Measurements from ENCODE around the gene ERFL. TPM values are rescaled to one million over a fixed set of nuclear protein-coding genes. Genes with fewer than 3 reads are reported as not detected.

Gene ERFL
- total RNA-seq, 4 donors from 2014 or later = 0.27 to 1.9 (median 0.95) TPM

DNA sequence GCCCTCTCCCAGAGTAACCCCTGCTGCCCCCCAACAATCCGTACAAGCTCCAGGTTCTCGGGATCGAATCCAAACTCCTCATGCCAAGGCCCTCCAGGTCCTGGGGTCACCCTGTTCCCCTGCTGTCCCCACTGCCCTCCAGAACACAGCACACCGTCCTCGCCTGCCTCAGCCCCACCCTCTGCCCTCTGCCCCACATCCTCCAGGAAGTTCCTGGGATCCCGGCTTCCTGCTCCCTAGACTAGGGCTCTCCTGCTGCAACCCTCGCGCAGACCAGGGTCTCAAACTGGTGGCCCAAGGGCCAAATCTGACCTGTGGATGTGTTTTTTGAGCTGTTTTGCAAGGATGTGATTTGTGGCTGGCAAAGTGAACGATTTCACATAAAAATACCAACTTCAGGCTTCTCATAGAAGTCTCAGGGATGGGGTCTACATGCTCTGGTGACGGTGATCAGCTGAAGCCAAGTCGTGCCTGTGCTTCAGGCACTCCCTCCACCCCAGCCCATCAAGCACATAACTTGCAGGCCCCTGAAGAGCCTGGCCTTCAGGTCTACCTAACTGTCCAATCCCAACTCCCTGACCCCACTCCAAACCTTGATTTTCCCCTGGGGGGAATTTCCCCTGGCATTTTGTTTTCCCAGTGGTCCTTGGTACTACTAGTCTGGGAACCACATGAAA lies 29.1 kb upstream of the ERFL start:
- intact Hi-C loops (cut with DNase I; ENCODE audit: low total_unique reads) = loop anchor here (5.0 kb wide), 1 partner anchor 85 kb away; no protein-coding TSS in a partner anchor
- no peaks in the 10 kb centered on the region for H3K36me3 ChIP-seq
- TF ChIP-seq EP300 (IDR thresholded peaks at IDR 0.05; ENCODE audit: low read depth) = no peak
- peak; percentile 17 for TF ChIP-seq POLR2A (IDR thresholded peaks at IDR 0.05)
- peak in 1 of 3 donors; percentile 30 for TF ChIP-seq POLR2AphosphoS5 (IDR thresholded peaks at IDR 0.05)
- TF ChIP-seq, protein P1, sequence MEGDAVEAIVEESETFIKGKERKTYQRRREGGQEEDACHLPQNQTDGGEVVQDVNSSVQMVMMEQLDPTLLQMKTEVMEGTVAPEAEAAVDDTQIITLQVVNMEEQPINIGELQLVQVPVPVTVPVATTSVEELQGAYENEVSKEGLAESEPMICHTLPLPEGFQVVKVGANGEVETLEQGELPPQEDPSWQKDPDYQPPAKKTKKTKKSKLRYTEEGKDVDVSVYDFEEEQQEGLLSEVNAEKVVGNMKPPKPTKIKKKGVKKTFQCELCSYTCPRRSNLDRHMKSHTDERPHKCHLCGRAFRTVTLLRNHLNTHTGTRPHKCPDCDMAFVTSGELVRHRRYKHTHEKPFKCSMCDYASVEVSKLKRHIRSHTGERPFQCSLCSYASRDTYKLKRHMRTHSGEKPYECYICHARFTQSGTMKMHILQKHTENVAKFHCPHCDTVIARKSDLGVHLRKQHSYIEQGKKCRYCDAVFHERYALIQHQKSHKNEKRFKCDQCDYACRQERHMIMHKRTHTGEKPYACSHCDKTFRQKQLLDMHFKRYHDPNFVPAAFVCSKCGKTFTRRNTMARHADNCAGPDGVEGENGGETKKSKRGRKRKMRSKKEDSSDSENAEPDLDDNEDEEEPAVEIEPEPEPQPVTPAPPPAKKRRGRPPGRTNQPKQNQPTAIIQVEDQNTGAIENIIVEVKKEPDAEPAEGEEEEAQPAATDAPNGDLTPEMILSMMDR (IDR thresholded peaks at IDR 0.05) = no peak
- WGBS, 2 donors (ENCODE audit: low coverage in 1 of 2) = 40 to 68% methylated on average over 2 to 11 of the region's 11 CpGs
- DNase-seq = peak; percentile 79
- H3K27ac ChIP-seq = peak overlapping the region; percentile 95 to 97 (median 97)
- peak overlapping the region in 3 of 4 donors; percentile 9 to 37 (median 20) for H3K4me3 ChIP-seq
- no peaks in the 10 kb centered on the region for H3K27me3 ChIP-seq
- in situ Hi-C loops (cut with MboI; ENCODE audit: low pct_ligation_motif_present in 1 of 4, low pct_unique_long_range_greater_than_20kb in 1 of 4, low sequenced_read_pairs in 3 of 4) = loop anchor here in 1 of 4 donors (10.0 kb wide), 1 partner anchor 82 kb away; the partner anchor contains the start of gene CD79A
- no peaks in the 10 kb centered on the region for H3K9me3 ChIP-seq
- H3K4me1 ChIP-seq = peaks cover 10 to 31% (median 15%) of the 10 kb centered on the region in 4 donors

DNA sequence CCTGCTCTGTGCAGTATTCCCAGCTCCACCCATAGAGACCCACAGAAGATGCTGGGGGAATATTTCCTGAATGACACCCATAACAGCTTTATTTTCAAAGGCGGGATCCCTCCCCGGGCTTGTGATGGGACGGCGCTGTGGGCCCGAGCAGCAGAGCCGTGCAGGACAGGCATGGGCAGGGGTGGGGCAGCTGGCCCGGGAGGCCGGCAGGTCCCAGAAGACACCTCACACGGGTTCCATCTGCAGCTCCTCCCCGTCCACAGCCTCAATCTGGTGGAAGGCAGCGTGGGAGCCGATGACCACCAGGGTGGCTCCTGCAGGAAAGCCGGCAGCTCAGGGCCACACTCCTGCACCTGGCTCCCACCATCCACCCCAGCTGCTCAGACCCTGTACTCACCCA lies 28.4 kb upstream of the ERFL start:
- intact Hi-C loops (cut with DNase I; ENCODE audit: low total_unique reads) (loop anchor here (5.0 kb wide), 1 partner anchor 84 kb away; no protein-coding TSS in a partner anchor), in situ Hi-C loops (cut with MboI; ENCODE audit: low pct_ligation_motif_present in 1 of 4, low pct_unique_long_range_greater_than_20kb in 1 of 4, low sequenced_read_pairs in 3 of 4) (loop anchor here in 1 of 4 donors (10.0 kb wide), 1 partner anchor 82 kb away; the partner anchor contains the start of gene CD79A)
- Histone ChIP-seq H3K4me1 (peaks cover 10 to 31% (median 16%) of the 10 kb centered on the region in 4 donors), H3K27ac (peak overlapping the region; percentile 95 to 97 (median 97)), H3K36me3 (no peaks in the 10 kb centered on the region), H3K27me3 (no peaks in the 10 kb centered on the region), H3K4me3 (peak overlapping the region in 3 of 4 donors; percentile 9 to 37 (median 20)), H3K9me3 (no peaks in the 10 kb centered on the region)
- TF ChIP-seq POLR2A (IDR thresholded peaks at IDR 0.05) (no peak), EP300 (IDR thresholded peaks at IDR 0.05; ENCODE audit: low read depth) (no peak), POLR2AphosphoS5 (IDR thresholded peaks at IDR 0.05) (no peak)
- TF ChIP-seq, protein P1 (IDR thresholded peaks at IDR 0.05) = no peak
- DNase-seq = peak; percentile 50
- 64% methylated on average over 13 of the region's 13 CpGs; no CpG with 5 or more reads in 1 of the 2 donors for WGBS, 2 donors (ENCODE audit: low coverage in 1 of 2)

DNA sequence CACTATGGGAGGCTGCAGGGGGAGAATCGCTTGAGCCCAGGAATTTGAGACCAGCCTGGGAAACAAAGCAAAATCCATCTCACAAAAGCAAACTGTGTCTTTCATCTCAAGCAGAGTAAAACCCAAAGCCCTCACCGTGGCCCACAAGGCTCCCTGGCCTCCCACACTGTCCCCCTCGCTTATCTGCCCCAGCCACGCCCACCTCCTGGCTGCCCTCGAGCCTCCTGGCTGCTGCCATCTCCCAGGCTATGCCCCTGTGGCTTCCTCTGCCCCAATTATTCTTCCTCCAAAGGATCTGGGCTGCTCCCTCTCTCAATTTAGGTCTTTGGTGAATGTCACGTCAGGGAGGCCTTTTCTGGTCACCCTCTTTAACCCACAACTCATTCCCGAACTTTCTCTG lies 27.3 kb upstream of the ERFL start:
- DNase-seq = no peak
- Histone ChIP-seq H3K27me3 (no peaks in the 10 kb centered on the region), H3K27ac (peak overlapping the region in 2 of 4 donors; percentile 95 to 97), H3K9me3 (no peaks in the 10 kb centered on the region), H3K36me3 (no peaks in the 10 kb centered on the region), H3K4me3 (no peak overlapping the region), H3K4me1 (peaks cover 10 to 31% (median 18%) of the 10 kb centered on the region in 4 donors)
- WGBS, 2 donors (ENCODE audit: low coverage in 1 of 2) = 47 to 64% methylated on average over 4 to 7 of the region's 7 CpGs
- in situ Hi-C loops (cut with MboI; ENCODE audit: low pct_ligation_motif_present in 1 of 4, low pct_unique_long_range_greater_than_20kb in 1 of 4, low sequenced_read_pairs in 3 of 4) (loop anchor here in 1 of 4 donors (10.0 kb wide), 1 partner anchor 81 kb away; the partner anchor contains the start of gene CD79A), intact Hi-C loops (cut with DNase I; ENCODE audit: low total_unique reads) (loop anchor here (5.0 kb wide), 1 partner anchor 83 kb away; no protein-coding TSS in a partner anchor)
- TF ChIP-seq, protein P1 (IDR thresholded peaks at IDR 0.05) = no peak
- TF ChIP-seq POLR2A (IDR thresholded peaks at IDR 0.05) = no peak
- no peak for TF ChIP-seq EP300 (IDR thresholded peaks at IDR 0.05; ENCODE audit: low read depth)
- TF ChIP-seq POLR2AphosphoS5 (IDR thresholded peaks at IDR 0.05) = no peak

DNA sequence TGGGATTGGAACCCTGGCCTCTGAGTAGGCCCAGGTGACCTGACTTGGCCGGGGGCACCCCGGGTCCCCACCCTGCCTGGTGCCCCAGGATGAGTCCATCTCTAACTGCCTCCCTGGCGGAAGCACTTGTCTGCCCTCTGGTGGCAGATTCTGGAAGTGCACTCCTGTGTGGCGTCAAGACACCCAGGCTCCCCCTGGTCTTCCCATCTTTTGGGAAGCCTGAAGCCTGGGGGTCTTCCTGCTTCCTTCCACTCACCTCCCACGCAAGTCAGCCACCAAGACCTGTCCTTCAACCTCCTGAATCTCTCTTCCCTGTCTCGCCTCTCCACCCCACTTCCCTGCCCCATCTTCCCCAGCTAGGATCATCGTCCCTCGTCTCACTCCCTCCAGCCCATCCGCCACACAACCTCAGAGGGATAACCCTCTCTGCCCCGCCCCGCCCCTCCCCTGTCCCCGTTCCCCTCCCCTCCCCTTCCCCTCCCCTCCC lies 23.5 kb upstream of the ERFL start:
- no peaks in the 10 kb centered on the region for H3K27me3 ChIP-seq
- H3K27ac ChIP-seq = no peak overlapping the region
- WGBS, 2 donors (ENCODE audit: low coverage in 1 of 2) = 5 to 6% methylated on average over 5 to 9 of the region's 12 CpGs
- TF ChIP-seq, protein P1 (IDR thresholded peaks at IDR 0.05) = peak; percentile 96 to 100 (median 99)
- no peak for TF ChIP-seq EP300 (IDR thresholded peaks at IDR 0.05; ENCODE audit: low read depth)
- H3K9me3 ChIP-seq = no peaks in the 10 kb centered on the region
- H3K4me3 ChIP-seq = no peak overlapping the region
- DNase-seq = peak; percentile 89
- H3K36me3 ChIP-seq = no peaks in the 10 kb centered on the region
- intact Hi-C loops (cut with DNase I; ENCODE audit: low total_unique reads) = no loop called here
- peaks cover 0 to 10% (median 5%) of the 10 kb centered on the region in 4 donors for H3K4me1 ChIP-seq
- in situ Hi-C loops (cut with MboI; ENCODE audit: low pct_ligation_motif_present in 1 of 4, low pct_unique_long_range_greater_than_20kb in 1 of 4, low sequenced_read_pairs in 3 of 4) = loop anchor here in 2 of 4 donors (5.0 to 10.0 kb wide), 2 partner anchors 77 to 79 kb away; partner anchors contain the start of gene CD79A (in 1 of the 2)

Measured in transverse colon (tissue), 4 donors.